Measurements from ENCODE around the gene TMEM202.

Gene TMEM202

GRCh38 chr15:72368899-72369298, 29.2 kb upstream of the TMEM202 start:
- TF ChIP-seq TSHZ2 (CRISPR knock-in tag; IDR thresholded peaks at IDR 0.05) (no peak), ZFP3 (CRISPR knock-in tag; IDR thresholded peaks at IDR 0.05) (no peak), TCF4 (CRISPR knock-in tag; IDR thresholded peaks at IDR 0.05; ENCODE audit: borderline replicate concordance) (no peak), CREB5 (CRISPR knock-in tag; IDR thresholded peaks at IDR 0.05; ENCODE audit: low read depth) (no peak), CSDC2 (CRISPR knock-in tag; IDR thresholded peaks at IDR 0.05) (no peak), ISL1 (CRISPR knock-in tag; IDR thresholded peaks at IDR 0.05) (no peak), ARNTL (CRISPR knock-in tag; IDR thresholded peaks at IDR 0.05; ENCODE audit: borderline replicate concordance, low read depth) (no peak), OSR1 (CRISPR knock-in tag; IDR thresholded peaks at IDR 0.05) (no peak), SNAI2 (CRISPR knock-in tag; IDR thresholded peaks at IDR 0.05) (no peak), TOX (CRISPR knock-in tag; IDR thresholded peaks at IDR 0.05; ENCODE audit: borderline replicate concordance) (no peak), ZC3H10 (CRISPR knock-in tag; IDR thresholded peaks at IDR 0.05) (no peak), ZNF565 (CRISPR knock-in tag; conservative IDR thresholded peaks at IDR 0.05; ENCODE audit: low read depth) (no peak), ZFP30 (CRISPR knock-in tag; IDR thresholded peaks at IDR 0.05) (no peak), ZNF70 (CRISPR knock-in tag; IDR thresholded peaks at IDR 0.05) (no peak), CSRNP3 (CRISPR knock-in tag; IDR thresholded peaks at IDR 0.05) (no peak), BACH2 (CRISPR knock-in tag; IDR thresholded peaks at IDR 0.05; ENCODE audit: borderline replicate concordance) (no peak), ZNF8 (CRISPR knock-in tag; IDR thresholded peaks at IDR 0.05) (no peak)
- no peak for ATAC-seq

- TF ChIP-seq OSR1 (CRISPR knock-in tag; IDR thresholded peaks at IDR 0.05) (no peak), CSDC2 (CRISPR knock-in tag; IDR thresholded peaks at IDR 0.05) (no peak), PATZ1 (CRISPR knock-in tag; IDR thresholded peaks at IDR 0.05; ENCODE audit: borderline replicate concordance) (no peak), TCF4 (CRISPR knock-in tag; IDR thresholded peaks at IDR 0.05; ENCODE audit: borderline replicate concordance) (no peak), PPARA (CRISPR knock-in tag; IDR thresholded peaks at IDR 0.05; ENCODE audit: borderline replicate concordance) (no peak), CSRNP3 (CRISPR knock-in tag; IDR thresholded peaks at IDR 0.05) (no peak), ZNF70 (CRISPR knock-in tag; IDR thresholded peaks at IDR 0.05) (no peak), ZFP30 (CRISPR knock-in tag; IDR thresholded peaks at IDR 0.05) (no peak), ZNF565 (CRISPR knock-in tag; conservative IDR thresholded peaks at IDR 0.05; ENCODE audit: low read depth) (no peak), TSHZ2 (CRISPR knock-in tag; IDR thresholded peaks at IDR 0.05) (no peak), RARB (CRISPR knock-in tag; IDR thresholded peaks at IDR 0.05) (no peak), ARNTL (CRISPR knock-in tag; IDR thresholded peaks at IDR 0.05; ENCODE audit: borderline replicate concordance, low read depth) (no peak)
- ATAC-seq, result no peak
These were observed 28.1 kb upstream of the TMEM202 start for GRCh38 chr15:72369964-72370363.

Data from SK-N-SH treated with all-trans-retinoic acid at 6 μM for 48 hours (cell line).